Cerebellar nuclear complex (tissue), 1 donor: ENCODE measurements around the gene POP4.
"Not testable (repeated sequence)": the region's sequence is repeated elsewhere in the genome, so short reads cannot be mapped to it uniquely, and the experiment has no call there.

Experiments
- DNase-seq, 2 experiments: peaks; one replicate each; lab custom pipeline; 2025; lab: John Stamatoyannopoulos, UW

The POP4 gene

DNA sequence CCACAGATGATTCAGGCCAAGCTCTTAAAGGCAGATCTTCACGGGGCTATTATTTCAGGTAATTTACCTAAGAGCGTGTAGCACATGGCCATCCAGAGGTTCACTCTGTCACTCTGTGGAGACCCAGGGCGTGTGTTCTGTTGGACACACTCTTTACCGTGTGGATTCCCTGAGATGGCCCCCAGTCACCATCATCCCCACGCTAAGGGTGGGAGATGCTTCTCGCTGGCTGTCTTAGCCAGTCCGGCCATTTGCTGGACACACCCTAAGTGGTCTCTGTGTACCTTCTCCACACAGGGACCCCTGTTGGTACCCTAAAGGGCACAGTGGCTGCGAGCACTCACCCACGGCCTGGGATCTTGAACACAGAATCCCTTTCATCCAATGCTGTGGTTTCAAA, 6.0 kb downstream of the POP4 start:
- DNase-seq = no peak

DNA sequence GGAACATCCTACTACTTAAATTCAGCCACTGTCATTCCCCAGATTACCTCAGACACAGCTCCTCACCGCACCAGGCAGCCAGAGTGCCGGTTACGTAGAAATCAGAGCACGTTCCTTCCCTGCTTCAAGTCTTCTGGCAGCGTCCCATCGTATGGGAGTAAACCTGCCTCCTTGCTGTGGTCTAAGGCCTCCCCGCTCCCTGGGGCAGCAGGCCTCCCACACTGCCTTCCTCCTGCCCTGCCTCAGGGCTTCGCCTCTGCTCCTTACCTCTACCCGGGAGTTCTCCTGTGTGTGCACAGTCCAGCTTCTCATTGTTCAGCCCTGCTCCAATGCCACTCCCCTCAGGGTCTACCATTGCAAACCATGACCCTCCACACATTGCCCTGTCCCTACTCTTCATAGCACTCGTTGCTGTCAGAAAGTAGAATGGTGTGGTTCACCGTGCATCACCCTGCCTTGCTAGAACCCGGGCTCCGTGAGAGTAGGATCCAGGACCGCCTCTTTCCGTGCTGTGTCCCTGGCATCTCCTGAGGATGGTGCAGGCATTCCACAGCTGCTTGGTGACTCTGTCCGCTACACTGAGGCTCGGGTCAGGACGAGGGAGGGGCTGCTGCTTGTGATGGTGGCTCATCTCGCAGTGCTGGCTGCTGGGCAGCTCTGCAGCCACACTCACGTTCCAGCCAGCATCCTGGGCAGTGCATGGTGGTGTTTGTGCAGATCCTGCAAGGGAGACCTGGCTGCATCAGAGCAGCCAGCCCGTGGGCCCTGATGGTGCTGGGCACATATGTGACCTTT, 6.9 kb downstream of the POP4 start:
- DNase-seq = no peak

DNA sequence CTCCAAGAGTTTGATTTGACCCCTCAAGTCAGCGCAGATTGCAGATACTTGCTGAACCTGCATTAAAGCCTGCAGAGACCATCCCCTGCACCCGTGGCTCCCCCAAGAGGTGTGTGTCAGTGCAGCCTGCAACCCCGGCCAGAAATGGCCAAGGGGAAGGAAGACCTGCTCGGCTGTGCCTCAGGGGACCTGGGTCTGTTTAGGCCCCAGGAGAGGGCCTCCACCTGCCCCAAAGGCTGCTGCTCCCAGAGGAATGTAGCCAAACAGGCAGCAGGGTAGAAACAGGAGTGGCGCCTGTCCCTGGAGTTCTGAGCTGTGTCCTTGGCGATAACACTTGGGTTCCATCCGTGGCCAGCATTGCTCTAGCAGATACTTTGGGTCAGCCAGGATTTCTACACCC, 8.0 kb downstream of the POP4 start:
- DNase-seq = no peak

DNA sequence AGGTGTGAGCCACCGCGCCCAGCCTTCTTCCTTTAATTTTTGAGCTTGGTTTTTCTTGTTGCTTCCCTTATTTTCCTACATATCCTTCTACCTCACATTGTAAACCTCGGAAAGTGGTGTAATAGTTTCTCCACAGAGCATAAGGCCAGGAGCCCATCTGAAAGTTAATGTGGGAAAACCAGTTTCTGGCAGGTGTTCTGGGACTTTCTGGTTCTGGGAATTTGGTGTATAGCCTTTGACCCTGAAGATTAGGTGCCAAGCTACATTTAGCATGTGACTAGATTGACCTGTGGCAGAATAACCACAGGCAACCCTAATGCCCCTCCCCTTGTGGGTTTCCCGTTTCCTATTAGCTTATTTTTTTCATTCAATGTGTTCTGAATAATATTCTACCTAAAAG, 8.7 kb downstream of the POP4 start:
- DNase-seq = no peak

DNA sequence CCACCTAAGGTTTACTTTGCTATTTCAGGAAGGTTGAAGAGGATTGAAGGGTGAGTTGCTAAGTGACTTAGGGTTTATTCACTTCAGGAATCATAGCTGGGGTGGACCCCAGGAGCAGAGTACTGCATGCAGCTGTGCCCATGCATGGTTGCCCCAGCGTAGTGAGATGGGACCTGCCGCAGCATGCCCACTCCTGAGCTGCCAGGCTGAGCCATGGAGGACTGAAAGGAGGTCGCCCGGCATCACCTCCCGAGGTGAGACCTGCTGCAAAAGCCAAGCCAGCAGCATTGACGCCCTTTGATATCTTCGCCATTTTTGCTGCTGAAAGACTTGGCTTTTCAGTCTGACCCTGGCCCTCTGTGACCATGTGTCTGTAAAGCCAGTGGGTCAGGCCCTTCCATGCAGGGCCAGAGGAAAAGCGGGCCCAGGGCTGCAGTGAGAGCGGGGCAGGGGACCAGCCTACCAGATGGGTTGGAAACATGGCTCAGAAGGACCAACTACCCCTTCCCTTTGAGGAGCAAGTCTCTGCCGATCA, 9.9 kb downstream of the POP4 start:
- no peak for DNase-seq

DNA sequence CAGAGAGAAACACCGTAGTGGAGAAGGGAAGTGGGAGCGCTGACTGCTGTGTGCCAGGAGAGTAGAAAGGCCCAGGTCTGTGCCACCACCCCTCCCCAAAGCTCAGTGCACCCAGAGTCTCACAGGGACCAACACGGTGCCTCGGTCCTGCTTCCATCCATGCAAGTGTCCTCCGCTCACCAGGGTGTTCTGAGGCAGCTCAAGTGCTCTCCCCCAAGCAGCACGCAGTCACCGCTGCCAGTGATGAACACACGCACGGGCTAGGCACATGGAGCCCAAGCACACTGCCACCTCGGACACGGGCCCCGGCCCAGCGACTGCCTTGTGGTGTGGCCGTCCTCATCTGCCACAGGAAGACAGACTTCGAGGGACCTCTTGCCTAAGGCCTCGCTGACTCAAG, 10.5 kb downstream of the POP4 start:
- no peak for DNase-seq

DNA sequence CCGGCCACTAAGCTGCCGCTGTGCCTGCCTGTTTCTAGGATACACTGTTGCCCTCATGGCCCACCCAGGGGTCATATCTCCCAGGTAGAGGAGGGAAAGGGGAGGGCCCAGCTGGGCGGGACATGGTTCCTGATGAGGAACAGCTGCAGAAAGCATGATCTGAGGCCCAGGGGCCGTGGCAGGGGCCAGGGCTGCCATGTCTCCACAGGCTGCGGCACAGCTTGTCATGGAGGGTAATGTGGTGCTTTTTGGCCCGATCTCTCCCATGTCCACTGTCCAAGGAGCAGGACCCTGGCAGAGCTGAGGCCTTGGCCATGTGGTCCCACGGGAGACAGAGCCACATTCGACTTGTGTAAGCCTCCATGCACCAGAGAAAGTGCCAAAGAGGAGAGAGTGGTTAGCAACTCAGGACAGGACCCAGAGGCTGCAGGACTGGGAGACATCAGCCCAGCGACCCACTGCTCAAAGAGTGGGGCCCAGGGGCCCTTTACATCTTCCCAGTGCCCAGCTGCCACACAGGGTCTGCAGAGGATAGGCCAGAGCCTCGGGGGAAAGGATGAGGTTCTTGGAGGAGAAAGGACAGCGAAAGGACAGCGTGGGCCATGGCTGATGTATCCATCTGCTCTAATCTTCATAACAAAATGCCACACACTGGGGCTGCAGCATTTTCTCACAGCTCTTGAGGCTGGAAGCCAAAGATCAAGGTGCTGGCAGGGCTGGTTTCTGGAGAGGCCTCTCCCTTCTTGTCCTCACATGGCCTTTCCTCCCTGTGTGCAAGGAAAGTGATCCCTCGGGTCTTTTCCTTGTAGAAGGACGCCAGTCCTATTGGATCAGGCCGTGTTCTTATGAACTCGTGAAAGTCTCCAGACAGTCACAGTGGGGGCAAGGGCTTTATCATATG, 11.5 kb downstream of the POP4 start:
- DNase-seq = no peak

DNA sequence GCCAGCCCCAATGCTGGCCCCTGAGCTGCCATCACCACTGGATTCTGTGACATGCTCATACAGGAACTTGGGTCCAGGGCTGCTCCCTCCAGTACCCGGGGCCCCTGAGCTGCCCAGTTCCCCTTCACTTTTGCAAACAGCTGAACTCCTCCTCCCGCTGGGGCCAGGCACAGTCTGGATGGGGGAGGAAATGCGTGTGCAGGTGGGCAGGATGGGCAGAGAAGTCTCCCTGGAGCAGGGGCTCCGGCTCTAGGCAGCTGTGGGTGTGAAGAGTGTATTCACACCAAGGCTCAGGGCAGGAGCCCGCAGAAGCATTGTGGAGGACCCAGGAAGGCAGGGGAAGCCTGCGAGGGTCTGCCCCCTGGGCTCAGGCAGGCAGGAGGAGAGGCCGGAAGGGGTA, 12.4 kb downstream of the POP4 start:
- DNase-seq = no peak

DNA sequence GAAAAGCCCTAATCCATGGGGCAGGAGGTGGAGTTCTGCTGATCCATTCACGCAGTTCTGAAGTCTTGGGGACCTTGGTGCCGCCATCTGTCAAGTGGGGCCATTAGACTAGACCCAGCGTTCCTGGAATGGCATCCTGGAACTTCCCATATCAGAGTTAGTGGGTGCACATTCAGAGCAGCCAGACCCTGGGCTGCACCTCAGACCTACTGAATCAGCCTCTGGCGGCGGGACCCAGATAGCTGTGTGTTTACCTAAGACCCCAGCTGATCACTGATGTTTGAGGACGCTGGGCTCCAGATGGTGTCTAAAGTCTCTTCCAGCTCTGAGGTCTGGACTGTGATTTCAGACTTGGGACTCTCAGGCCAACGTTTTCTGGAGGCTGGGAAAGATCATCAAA, 12.8 kb downstream of the POP4 start:
- DNase-seq = no peak

DNA sequence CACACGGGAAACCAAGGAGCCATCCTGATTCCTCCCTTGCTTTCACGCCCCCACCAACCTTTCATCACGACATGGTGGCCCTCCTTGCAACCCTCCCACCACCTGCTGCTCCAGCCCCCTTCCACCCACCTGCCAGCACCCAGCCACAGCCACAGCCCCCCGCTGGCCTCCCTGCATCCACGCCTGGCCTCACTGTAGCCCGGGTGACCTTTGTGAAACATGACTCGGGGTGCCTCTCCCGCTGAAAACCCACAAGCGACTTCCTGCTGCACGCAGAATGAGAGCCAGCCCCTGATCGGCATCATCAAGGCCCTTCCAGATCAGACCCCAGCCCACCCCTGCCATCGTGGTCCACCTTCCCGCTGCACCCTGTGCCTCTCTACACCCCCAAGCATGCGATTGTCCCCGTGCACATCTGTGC, 14.9 kb downstream of the POP4 start:
- DNase-seq = no peak

DNA sequence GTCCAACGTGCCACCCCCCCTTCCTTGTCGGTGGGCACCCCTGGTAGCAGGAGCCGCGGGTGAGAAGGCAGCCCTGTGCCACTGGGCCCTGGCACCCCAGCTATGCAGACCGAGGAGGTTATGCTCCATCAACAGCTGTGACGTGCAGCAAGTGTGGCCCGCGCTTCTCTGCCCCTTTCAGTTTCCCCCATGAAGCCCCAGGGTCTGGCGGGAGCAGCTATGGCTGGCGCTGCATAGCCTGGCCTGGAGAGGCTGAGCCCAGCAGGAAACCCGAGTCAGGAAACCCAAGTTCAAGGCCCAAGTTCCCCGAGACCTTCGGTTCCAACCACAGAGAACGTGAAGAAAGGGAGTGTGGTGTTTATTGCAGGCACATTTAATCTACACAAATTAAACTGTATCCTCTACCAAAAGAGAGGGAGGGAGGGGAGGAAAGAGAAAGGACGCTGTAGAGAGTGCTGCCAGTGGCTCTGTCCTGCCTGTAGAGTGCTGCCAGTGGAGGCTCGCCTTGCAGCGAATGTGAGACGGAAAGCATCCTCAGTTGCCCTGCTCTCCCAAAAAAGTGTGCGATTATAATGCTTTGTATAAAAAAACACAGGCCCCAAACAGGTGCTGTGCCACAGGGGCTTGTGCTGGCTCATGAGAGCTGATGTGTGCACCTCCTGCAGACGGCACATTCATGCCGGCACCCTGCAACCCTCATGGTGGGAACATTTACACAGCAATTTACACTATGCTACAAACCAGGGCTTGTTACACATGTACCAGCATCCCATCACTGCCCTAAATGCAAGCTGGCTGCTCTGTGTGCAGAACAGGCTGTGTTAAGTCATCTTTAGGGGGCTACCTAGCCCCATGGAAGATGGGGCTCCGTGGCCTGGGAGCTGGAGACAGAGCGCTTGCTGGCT, 16.3 kb downstream of the POP4 start:
- no peak for DNase-seq

DNA sequence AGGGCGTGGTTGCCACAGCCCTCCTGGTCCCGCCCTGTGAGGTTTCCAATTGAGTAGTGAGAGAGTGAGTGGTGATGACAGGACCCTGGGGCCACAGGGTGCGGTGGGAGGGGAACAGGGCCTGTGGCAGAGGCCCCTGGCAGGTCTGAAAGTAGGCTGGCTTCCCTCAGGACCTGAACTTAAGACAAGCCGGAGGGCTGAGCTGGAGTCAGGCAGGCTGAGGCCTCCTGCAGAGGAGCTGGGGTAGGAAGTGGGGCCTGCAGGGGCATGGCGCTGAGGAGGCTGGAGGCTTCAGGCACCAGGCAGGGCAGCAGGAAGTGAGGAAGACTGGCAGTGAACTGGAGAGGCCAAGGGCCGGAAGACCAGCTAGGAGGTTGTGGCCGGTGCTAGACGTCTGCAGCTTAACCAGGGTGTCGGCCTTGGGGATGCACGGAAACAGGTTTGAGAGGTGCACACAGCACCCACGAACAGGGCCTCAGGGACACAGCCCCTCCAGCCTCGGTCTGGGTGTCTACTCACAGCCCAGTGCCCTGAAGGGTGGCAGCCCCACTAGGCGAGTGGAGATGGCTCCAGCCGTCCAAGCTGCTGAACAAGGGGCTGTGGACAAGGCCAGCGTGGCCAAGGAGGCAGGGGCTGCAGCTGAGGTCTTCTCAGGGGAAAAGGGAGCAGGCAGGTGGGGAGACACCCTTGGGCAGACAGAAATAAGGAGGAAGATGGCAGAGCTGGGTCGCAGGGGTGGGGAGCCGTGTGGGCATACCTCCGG, 17.8 kb downstream of the POP4 start:
- no peak for DNase-seq

DNA sequence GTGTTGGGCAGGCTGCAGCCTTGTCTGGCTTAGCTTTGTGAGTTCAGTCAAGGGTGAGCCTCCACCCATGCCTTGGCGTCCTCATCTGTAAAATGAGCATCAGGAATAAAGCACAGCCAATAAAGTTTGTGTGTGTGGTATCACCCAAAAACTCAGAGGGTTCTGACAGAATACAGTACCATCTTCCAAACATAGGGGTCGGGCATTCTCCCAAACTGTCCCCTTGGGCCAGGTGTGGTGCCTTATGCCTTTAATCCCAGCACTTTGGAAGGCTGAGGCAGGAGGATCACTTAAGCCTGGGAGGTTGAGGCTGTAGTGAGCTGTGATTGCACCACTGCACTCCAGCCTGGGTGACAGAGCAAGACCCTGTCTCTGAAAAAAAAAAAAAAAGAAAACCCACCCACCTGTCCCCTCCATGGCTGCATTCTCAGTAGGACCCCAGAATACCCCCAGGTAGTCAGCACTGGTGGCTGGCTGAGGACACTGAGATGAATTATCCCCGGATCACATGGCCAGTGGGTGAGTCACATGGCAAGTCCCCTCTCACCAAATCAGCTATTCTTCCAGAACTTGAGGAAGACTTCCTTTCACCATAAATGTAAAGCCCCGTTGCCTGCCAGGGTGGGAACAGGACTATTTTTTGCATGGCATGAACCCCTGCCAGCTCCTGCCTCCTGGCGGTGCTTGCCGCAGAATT, 18.6 kb downstream of the POP4 start:
- no peak for DNase-seq

DNA sequence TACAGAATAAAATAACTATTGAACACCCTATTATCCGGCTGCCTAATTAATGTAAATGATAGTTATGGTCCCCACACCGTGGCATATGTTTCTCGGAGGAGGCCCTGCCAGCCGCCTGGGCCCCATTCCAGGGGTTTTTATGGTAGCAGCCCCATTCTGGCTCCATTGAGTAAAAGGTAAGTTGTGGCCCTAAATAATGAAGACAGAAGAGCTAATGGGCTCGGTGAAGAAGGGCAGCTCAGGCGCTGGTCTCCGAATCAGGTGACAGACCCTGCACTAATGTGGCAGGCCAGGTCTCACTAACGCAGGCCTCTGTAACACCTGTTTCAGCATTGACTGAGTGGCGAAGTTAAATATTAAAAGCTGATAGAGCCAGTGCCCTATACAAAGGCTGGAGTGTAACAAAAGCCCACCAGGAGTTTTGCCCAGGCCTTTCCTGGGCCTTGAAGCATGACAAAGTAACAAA, 19.1 kb downstream of the POP4 start:
- DNase-seq = no peak

DNA sequence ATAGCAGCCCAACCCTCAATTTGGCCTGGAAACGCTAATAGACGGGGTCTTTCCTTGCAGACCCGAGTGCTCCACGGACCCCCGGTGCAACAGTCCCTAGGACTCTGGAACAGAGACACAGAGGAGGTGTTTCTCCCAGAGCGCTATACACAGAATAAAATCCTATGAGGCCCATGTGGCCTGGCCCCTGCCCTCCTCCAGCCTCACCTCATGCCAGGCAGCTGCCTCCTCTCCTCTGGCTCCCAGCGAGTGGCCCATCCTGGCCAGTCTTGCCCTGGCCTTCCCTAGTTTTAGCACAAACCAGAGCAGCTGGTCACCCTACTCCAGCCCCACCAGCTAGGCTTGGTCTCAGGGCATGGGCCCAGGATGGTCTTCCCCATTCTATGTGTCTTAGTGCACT, 20.3 kb downstream of the POP4 start:
- DNase-seq = no peak

DNA sequence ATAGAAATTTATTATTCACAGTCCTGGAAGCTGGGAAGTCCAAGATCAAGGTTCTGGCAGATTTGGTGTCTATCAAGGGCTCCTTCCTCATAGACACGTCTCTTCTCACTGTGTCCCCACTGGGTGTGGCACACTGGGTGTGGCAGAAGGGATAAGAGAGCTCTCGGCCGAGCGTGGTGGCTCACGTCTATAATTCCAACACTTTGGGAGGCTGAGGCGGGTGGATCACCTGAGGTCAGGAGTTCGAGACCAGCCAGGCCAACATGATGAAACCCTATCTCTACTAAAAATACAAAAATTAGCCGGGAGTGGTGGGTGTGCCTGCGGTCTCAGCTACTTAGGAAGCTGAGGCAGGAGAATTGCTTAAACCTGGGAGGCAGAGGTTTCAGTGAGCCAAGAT, 20.7 kb downstream of the POP4 start:
- not testable (repeated sequence) for DNase-seq

DNA sequence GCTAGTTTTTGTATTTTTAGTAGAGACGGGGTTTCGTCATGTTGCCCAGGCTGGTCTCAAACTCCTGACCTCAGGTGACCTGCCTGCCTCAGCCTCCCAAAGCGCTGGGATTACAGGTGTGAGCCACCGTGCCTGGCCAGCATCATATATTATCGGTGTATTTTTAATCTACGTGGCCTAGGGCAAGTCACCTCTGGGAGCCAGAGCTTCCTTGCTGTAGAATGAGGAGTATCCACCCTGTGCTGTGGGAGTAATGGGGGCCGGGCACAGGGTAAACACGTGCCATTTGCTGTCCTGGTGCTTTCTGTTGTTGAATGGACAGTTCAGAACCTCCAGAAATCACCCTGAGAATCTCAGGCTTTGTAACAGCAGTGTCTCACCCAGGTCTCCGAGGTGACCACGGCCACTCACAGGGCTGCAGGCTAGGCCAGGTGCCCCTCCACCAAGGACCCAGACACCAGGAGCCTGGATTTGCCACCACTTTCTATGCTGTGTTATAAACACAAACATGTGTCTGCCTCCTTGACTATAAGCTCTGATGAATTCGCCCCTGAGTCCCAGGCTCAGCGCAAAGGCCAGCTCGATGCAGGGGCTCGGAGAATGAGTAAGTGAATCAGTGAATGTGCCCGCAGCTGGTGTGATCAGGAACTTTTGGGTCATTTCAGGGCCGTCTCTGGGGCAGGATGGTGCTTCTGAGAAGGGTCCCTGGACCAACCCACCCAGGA, 22.7 kb downstream of the POP4 start:
- no peak for DNase-seq

DNA sequence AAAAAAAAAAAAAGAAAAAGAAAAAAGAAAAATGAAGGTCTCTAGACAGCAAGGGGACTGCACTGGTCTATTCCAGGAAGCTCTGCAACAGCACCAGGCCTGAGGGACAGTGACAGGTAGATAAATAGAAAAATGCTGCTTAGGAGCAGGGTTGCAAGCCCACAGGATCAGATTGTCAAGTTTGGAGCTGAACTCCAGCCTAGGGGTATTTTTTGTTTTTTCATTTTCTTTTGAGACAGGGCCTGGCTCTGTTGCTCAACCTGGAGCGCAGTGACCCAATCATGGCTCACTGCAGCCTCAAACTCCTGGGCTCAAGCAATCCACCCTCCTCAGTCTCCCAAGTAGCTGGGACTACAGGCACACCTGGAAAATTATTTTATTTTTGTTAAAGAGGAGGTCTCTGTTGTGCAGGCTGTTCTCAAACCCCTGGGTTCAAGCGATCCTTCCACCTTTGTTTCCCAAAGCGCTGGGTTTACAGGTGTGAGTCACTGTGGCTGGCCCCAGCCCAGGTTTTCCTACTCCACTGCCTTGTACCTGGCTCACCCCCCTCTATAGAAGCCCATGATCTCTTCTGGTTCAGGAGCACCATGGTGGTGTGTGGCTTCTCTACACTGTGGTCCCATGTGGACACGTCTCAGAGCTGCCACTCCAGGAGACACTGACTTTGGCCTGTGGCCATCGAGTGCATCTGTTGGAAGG, 23.9 kb downstream of the POP4 start:
- DNase-seq = no peak

DNA sequence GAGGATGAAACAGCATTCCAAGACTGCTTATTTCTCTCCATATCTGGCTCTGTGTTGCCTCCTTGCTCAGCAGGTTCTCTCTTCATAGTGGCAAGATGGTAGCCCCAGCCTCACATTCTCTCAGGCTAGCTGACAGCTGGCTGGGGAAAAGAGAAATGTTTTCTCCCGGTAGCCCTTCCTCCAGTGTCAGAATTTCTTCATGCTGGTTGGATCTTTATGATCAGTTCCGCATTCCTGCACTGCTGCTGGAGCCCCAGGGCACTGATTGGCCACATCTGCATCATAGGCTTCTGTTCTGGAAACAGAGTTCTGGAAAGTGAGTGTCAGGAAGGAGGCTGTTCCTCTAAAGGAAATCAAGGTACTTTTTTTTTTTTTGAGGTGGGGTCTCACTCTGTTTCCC, 24.6 kb downstream of the POP4 start:
- DNase-seq = no peak
